Effector memory CD4-positive, alpha-beta T cell (primary cell): ENCODE data around the gene CCDC28B.

Experiments
- DNase-seq, 3 donors: peaks; one replicate each; pipeline ENCODE4 v3.0.0-alpha.2; 2020
- H3K27ac ChIP-seq: 2 replicates; pipeline ENCODE4 v1.7.0; 2013; ENCODE audit warnings: mild to moderate bottlenecking, low read length, moderate library complexity; ENCODE audit not compliant: insufficient read depth, poor library complexity, severe bottlenecking
- H3K27me3 ChIP-seq: replicated peaks from 2 replicates; pipeline ENCODE4 v1.7.0; 2013; ENCODE audit warnings: mild to moderate bottlenecking, low read length; ENCODE audit not compliant: insufficient read depth, control insufficient read depth, poor library complexity, severe bottlenecking
- H3K36me3 ChIP-seq: 2 replicates; pipeline ENCODE4 v1.7.0; 2013; ENCODE audit warnings: mild to moderate bottlenecking, low read length, moderate library complexity; ENCODE audit not compliant: control insufficient read depth, insufficient read depth
- H3K4me1 ChIP-seq: 2 replicates; pipeline ENCODE4 v1.7.0; 2013; ENCODE audit warnings: low read length, mild to moderate bottlenecking; ENCODE audit not compliant: control insufficient read depth, insufficient read depth, poor library complexity, severe bottlenecking
- H3K4me3 ChIP-seq: 2 replicates; pipeline ENCODE4 v1.7.0; 2013; ENCODE audit warnings: low read length, low read depth, mild to moderate bottlenecking; ENCODE audit not compliant: insufficient read depth, poor library complexity, severe bottlenecking
- H3K9me3 ChIP-seq: 2 replicates; pipeline ENCODE4 v1.7.0; 2013; ENCODE audit warnings: mild to moderate bottlenecking, low read length, moderate library complexity; ENCODE audit not compliant: control insufficient read depth

Gene CCDC28B

DNA sequence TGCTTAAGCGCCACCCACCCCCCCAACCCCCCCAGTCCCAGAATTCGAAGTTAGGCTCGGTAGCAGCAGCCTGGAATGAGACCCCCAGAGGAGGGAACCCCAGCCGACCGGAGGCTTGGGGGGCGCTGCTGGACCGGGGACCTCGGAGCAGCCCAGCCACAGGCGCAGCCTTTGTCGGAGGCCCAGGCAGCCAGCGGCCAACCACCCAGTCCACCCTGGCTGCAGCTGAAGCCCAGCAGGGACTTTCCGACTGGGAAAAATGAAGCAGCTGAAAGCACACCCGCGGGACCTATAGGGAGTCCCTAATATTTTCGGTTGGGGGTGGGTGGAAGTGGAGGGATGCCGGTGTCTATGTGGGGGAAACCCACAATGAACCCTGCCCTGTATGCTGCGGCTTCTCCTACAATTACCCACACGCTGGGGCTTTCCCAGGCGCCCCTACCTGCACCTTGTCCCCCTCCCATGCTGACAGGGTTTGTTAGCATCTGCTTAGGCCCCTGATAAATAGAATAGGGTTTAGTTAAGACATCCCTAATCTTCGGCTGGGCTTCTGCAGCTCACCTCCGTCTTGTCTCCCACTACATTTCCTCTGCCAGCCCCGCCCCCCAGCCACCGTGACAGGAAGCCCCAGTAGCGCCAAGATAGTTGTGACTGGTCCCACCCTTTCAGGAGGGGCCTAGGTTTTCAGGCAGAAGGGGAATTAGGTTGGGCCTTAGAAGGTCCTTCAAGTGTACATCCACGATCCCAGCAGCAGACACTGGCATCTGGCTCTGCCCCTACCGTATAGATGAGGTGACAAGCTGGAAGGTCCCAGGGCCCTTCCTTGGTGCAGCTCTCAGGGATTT lies 838 bp downstream of the CCDC28B start:
- peaks cover 6% of the 10 kb centered on the region for H3K36me3 ChIP-seq
- H3K27ac ChIP-seq: peak overlapping the region; percentile 93

DNA sequence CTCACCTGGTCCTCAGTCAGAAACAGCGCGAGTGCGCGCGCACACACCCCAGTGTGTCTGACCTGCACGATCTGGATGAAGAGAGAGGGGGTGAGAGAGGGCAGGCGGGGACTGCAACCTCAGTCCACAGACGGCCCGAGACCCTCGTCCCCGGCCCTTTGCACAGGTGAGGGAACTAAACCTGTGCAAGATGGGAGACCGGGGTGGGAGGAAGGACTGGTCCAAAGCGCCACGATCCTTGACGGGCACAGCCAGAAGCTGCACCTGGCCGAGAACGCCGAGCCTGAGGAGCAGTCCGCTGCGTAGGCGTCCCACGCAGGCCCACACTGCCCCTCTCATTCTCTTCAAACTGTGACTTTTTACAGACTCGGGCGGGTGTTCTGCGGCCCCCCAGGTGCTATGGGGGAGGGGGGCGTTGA lies 4.6 kb downstream of the CCDC28B start:
- peak overlapping the region; percentile 75 for H3K27ac ChIP-seq
- H3K27me3 ChIP-seq: no peaks in the 10 kb centered on the region
- no peaks in the 10 kb centered on the region for H3K9me3 ChIP-seq
- no peak for DNase-seq
- H3K4me1 ChIP-seq: peaks cover 27% of the 10 kb centered on the region
- H3K36me3 ChIP-seq: no peaks in the 10 kb centered on the region
- H3K4me3 ChIP-seq: peak overlapping the region; percentile 74

More for the DNA sequence above, 838 bp downstream of the CCDC28B start:
- Histone ChIP-seq H3K4me1 (peaks cover 42% of the 10 kb centered on the region), H3K9me3 (no peaks in the 10 kb centered on the region), H3K27me3 (no peaks in the 10 kb centered on the region), H3K4me3 (peak overlapping the region; percentile 67)
- DNase-seq: peak; percentile 67 to 74 (median 69)

DNA sequence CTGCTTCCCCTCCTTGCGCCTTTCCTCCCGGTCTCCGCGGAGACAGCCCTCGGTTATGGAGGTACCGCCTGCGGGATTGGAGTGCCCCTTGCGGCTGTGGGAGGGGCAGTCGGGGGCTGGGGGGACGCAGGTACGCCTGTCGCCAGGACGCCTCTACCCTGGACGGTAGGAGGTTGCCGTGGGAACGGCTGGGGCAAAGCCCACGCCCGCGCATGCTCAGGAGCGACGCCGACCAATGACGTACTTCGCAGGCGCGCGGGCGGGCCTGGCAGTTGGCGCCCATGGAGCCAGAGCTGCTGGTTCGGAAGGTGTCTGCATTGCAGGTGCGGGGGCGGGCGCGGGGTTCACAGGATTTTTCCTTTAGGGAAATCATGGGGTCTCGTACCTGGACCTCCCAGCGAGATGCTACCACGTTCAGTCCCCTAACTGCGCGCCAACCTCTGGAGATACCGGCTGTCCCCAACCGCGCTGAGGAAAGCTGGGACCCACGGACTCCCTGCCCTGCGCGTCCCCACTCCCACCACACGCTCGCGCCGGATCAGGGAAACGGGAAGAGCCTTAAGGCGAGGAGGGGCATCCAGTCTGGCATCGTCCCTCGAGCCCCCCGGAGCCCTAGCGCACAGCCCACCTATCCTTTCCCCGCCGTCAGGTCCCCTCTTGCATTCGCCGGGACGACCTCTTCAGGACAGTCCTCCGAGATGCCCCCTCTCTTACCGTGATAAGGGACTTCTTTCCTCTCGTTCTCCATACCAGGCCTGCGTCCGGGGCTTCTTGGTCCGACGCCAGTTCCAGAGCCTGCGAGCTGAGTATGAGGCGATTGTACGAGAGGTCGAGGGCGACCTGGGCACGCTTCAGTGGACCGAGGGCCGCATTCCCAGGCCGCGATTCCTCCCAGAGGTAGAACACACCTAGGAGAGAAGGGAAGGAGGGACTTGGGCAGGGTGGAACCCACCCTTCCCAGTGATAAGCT lies 5.3 kb downstream of the CCDC28B start, which contains the start of gene IQCC:
TSS of gene IQCC (plus strand) at position 271 of the 970 bp plus-strand sequence. CDS start at position 282, 11 bp downstream.
- H3K27ac ChIP-seq: peak within 1 kb of the TSS; percentile 75
- no peaks in the 10 kb centered on the region for H3K36me3 ChIP-seq
- peaks cover 24% of the 10 kb centered on the region for H3K4me1 ChIP-seq
- no peaks in the 10 kb centered on the region for H3K27me3 ChIP-seq
- no peaks in the 10 kb centered on the region for H3K9me3 ChIP-seq
- DNase-seq: peak; percentile 73 to 83 (median 77)
- H3K4me3 ChIP-seq: peak within 1 kb of the TSS; percentile 74

DNA sequence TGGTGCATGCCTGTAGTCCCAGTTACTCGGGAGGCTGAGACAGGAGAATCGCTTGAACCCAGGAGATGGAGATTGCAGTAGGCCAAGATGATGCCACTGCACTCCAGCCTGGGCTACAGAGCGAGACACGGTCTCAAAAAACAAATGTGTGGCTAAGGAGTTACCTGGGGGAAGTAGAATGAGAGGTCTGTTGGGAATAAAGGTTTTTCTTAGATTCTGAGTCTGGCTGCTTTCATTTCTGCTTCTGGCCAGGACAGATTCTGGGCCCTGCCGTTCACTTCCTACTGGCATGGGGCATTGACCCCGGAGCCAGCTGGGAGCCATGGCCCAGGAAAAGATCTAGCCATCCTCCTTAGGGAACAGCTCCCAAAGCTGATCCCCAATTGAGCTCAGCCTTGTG lies 8.1 kb downstream of the CCDC28B start:
- no peak for DNase-seq
- Histone ChIP-seq H3K36me3 (no peaks in the 10 kb centered on the region), H3K4me1 (peaks cover 14% of the 10 kb centered on the region), H3K4me3 (no peak overlapping the region), H3K27ac (no peak overlapping the region), H3K27me3 (no peaks in the 10 kb centered on the region), H3K9me3 (no peaks in the 10 kb centered on the region)

DNA sequence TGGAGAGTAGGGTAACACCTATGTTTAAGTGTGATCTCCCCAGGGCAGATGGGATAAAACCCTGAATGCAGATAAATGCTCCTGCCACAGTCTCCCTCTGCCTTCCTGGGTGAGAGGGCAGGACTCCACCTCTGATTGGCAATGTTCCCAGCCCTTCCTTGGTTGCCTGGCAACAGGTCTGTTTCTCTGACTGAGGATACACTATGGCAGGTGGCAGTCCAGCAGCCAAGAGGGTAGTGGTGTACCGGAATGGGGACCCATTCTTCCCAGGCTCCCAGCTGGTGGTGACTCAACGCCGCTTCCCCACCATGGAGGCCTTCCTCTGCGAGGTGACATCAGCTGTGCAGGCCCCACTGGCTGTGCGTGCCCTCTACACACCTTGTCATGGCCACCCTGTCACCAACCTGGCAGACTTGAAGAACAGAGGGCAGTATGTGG lies 8.5 kb downstream of the CCDC28B start, which contains the start of gene DCDC2B:
TSS of gene DCDC2B (plus strand) at position 199 of the 438 bp plus-strand sequence. CDS start at position 204, 5 bp downstream.
- H3K9me3 ChIP-seq: no peaks in the 10 kb centered on the region
- H3K27ac ChIP-seq: no peak within 1 kb of the TSS
- no peak for DNase-seq
- peaks cover 14% of the 10 kb centered on the region for H3K4me1 ChIP-seq
- no peaks in the 10 kb centered on the region for H3K36me3 ChIP-seq
- no peak within 1 kb of the TSS for H3K4me3 ChIP-seq
- H3K27me3 ChIP-seq: no peaks in the 10 kb centered on the region

DNA sequence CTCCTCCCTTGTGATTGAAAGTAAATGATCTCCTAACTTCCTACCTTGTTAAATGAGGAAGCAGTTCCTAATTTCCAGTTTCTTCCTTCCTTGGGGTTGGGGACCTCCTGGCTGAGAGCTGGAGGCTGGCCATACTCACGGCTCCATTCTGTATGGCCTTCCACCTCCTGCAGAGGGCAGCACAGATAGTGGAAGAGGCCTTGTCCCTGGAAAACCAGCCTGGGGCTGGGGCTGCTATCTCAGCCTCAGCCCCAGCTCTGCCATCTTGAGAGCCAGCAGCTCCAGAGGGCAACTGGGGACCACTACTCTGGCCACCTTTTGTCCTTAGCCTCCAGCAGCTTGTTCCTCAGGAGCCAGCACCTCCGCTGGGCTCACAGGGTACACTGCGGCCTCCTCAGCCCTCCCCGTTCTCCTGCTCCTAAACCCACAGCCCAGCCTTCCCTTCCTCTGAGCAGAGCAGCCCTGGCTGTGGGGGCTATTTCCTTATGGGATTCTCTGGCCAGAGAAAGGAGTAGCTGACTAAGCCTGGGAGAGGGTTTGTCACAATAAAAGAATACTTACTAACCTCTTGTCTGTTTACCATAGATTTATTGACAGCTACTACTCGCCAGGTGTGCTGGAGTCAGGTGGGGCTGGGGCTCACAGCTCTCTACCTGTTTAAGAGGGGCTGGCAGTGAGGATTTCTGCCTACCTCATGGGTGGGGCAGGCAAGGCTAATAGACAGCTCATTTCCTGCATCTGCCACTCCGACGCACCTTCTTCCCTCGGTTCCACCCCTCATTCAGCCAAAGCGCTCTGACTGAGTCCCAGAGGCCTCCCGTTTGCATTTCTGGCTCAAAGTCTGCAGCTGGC lies 15.5 kb downstream of the CCDC28B start:
- H3K27me3 ChIP-seq: no peaks in the 10 kb centered on the region
- H3K27ac ChIP-seq: peak overlapping the region; percentile 6
- no peaks in the 10 kb centered on the region for H3K9me3 ChIP-seq
- peaks cover 13% of the 10 kb centered on the region for H3K4me1 ChIP-seq
- H3K36me3 ChIP-seq: peaks cover 12% of the 10 kb centered on the region
- no peak overlapping the region for H3K4me3 ChIP-seq
- peak; percentile 21 to 40 (median 29) for DNase-seq

DNA sequence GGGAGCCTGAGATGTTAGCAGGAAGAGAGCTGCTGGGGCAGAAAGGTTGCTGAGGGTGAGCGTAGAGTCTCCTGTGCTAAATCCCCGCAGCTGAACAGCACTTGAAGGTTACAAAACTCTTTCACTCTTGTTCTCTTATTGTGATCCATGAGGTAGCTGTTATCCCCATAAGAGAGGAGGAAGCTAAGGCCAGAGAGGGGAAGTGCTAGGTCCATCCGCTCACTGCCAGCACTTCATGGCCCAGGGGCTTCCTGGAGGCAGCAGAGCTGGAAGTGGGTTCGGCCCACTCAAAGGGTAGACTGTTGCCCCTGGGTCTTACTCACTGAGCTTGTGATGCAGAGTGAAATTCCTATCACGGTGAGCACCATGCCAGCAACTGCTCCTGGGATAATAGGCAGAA lies 16.2 kb downstream of the CCDC28B start:
- Histone ChIP-seq H3K27ac (no peak overlapping the region), H3K27me3 (no peaks in the 10 kb centered on the region)
- no peak for DNase-seq

DNA sequence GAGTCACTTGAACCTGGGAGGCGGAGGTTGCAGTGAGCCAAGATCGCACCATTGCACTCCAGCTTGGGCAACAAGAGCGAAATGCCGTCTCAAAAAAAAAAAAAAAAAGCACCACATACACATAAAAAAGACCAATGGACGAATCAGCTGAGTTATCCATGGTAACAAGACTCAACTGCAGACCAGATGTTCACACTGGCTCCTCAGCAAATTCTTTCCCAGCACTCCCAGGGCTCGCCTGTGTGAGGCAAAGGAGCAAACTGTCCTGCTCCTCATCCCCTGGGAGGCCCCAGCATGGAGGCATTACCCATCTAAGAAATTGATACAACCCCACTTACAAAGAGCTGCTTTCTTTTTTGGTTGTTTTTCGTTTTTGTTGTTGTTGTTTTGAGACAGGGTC lies 18.6 kb downstream of the CCDC28B start:
- DNase-seq: no peak
- H3K9me3 ChIP-seq: no peaks in the 10 kb centered on the region
- no peak overlapping the region for H3K27ac ChIP-seq
- H3K36me3 ChIP-seq: peaks cover 12% of the 10 kb centered on the region
- no peaks in the 10 kb centered on the region for H3K27me3 ChIP-seq
- H3K4me1 ChIP-seq: peaks cover 31% of the 10 kb centered on the region
- no peak overlapping the region for H3K4me3 ChIP-seq

More for the DNA sequence above, 16.2 kb downstream of the CCDC28B start:
- Histone ChIP-seq H3K36me3 (peaks cover 12% of the 10 kb centered on the region), H3K9me3 (no peaks in the 10 kb centered on the region), H3K4me1 (peaks cover 19% of the 10 kb centered on the region), H3K4me3 (no peak overlapping the region)
